WTC11 (cell line): Measurements from ENCODE around the gene TMEM120A.

Experiments used
- ELF4 ChIP-seq: sonication (generic); formaldehyde crosslinking; IDR thresholded peaks from 2 replicates; pipeline ENCODE4 v1.8.1; 2022; ENCODE audit warnings: low read depth, mild to moderate bottlenecking, moderate library complexity, missing genetic modification reagents
- FOXJ3 ChIP-seq: sonication (generic); formaldehyde crosslinking; IDR thresholded peaks from 2 replicates; pipeline ENCODE4 v1.9.0; 2021; ENCODE audit warnings: missing genetic modification reagents, mild to moderate bottlenecking, borderline replicate concordance
- JUN ChIP-seq: sonication (generic); formaldehyde crosslinking; IDR thresholded peaks from 2 replicates; pipeline ENCODE4 v1.8.0; 2023; ENCODE audit warnings: mild to moderate bottlenecking, missing genetic modification reagents
- MYBL2 ChIP-seq: sonication (generic); formaldehyde crosslinking; IDR thresholded peaks from 2 replicates; pipeline ENCODE4 v1.8.1; 2023; ENCODE audit warnings: mild to moderate bottlenecking, moderate library complexity, missing genetic modification reagents
- NR2C2 ChIP-seq: sonication (generic); formaldehyde crosslinking; IDR thresholded peaks from 2 replicates; pipeline ENCODE4 v1.8.0; 2022; ENCODE audit warnings: mild to moderate bottlenecking, missing genetic modification reagents
- ZNF232 ChIP-seq: sonication (generic); formaldehyde crosslinking; IDR thresholded peaks from 2 replicates; pipeline ENCODE4 v1.8.0; 2022; ENCODE audit warnings: mild to moderate bottlenecking, missing genetic modification reagents
- TF ChIP-seq, protein P1 (sequence below): sonication (generic); formaldehyde crosslinking; IDR thresholded peaks from 2 replicates; pipeline ENCODE4 v1.8.0; 2023; ENCODE audit warnings: missing genetic modification reagents, mild to moderate bottlenecking, borderline replicate concordance
- TF ChIP-seq, protein P2 (sequence below): fragments of 200-600 bp; IDR thresholded peaks from 2 replicates; pipeline ENCODE4 v1.8.0; 2022; ENCODE audit warnings: antibody characterized with exemption
- TF ChIP-seq, protein P3 (sequence below): sonication (generic); formaldehyde crosslinking; IDR thresholded peaks from 2 replicates; pipeline ENCODE4 v1.8.1; 2023; ENCODE audit warnings: mild to moderate bottlenecking, missing genetic modification reagents, moderate library complexity
- TF ChIP-seq, protein P4 (sequence below): sonication (generic); formaldehyde crosslinking; IDR thresholded peaks from 2 replicates; pipeline ENCODE4 v1.8.0; 2022; ENCODE audit warnings: missing genetic modification reagents
- TF ChIP-seq, protein P5 (sequence below): fragments of 250-450 bp; sonication (Bioruptor Pico); IDR thresholded peaks from 2 replicates; pipeline ENCODE4 v1.9.0; 2021; ENCODE audit warnings: moderate library complexity, mild to moderate bottlenecking, inconsistent platforms, borderline replicate concordance
- TF ChIP-seq, protein P6 (sequence below): sonication (generic); formaldehyde crosslinking; IDR thresholded peaks from 2 replicates; pipeline ENCODE4 v1.8.0; 2022; ENCODE audit warnings: mild to moderate bottlenecking, missing genetic modification reagents
- TF ChIP-seq, protein P7 (sequence below): sonication (generic); formaldehyde crosslinking; conservative IDR thresholded peaks from 2 replicates; pipeline ENCODE4 v1.8.1; 2022; ENCODE audit warnings: mild to moderate bottlenecking, missing genetic modification reagents
- TF ChIP-seq, protein P8 (sequence below): sonication (generic); formaldehyde crosslinking; IDR thresholded peaks from 2 replicates; pipeline ENCODE4 v1.8.1; 2023; ENCODE audit warnings: mild to moderate bottlenecking, missing genetic modification reagents

DNA sequence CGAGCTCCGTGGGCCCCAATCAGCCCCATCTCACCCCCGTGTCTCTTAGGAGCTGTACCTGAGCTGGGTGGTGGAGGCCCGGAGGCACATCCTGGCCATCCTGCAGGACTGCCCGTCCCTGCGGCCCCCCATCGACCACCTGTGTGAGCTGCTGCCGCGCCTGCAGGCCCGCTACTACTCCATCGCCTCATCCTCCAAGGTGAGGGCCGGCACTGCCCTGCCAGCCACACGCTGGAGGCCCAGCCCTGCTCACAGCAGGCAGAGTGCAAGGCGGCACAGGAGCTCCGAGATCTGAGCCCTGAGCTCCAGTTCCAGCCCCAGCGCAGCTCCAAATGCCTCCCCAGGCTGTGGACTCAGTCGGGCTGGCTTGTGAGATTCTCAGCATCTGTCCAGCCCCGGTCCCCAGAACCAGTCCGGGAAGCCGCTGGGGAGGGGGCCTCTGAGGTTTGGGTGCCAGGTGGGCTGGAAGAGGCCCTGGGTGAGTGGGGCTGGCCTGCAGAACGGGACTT lies 9.3 kb downstream of the TMEM120A start:
- TF ChIP-seq, protein P1, sequence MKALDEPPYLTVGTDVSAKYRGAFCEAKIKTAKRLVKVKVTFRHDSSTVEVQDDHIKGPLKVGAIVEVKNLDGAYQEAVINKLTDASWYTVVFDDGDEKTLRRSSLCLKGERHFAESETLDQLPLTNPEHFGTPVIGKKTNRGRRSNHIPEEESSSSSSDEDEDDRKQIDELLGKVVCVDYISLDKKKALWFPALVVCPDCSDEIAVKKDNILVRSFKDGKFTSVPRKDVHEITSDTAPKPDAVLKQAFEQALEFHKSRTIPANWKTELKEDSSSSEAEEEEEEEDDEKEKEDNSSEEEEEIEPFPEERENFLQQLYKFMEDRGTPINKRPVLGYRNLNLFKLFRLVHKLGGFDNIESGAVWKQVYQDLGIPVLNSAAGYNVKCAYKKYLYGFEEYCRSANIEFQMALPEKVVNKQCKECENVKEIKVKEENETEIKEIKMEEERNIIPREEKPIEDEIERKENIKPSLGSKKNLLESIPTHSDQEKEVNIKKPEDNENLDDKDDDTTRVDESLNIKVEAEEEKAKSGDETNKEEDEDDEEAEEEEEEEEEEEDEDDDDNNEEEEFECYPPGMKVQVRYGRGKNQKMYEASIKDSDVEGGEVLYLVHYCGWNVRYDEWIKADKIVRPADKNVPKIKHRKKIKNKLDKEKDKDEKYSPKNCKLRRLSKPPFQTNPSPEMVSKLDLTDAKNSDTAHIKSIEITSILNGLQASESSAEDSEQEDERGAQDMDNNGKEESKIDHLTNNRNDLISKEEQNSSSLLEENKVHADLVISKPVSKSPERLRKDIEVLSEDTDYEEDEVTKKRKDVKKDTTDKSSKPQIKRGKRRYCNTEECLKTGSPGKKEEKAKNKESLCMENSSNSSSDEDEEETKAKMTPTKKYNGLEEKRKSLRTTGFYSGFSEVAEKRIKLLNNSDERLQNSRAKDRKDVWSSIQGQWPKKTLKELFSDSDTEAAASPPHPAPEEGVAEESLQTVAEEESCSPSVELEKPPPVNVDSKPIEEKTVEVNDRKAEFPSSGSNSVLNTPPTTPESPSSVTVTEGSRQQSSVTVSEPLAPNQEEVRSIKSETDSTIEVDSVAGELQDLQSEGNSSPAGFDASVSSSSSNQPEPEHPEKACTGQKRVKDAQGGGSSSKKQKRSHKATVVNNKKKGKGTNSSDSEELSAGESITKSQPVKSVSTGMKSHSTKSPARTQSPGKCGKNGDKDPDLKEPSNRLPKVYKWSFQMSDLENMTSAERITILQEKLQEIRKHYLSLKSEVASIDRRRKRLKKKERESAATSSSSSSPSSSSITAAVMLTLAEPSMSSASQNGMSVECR (CRISPR knock-in tag) = no peak
- TF ChIP-seq, protein P2, sequence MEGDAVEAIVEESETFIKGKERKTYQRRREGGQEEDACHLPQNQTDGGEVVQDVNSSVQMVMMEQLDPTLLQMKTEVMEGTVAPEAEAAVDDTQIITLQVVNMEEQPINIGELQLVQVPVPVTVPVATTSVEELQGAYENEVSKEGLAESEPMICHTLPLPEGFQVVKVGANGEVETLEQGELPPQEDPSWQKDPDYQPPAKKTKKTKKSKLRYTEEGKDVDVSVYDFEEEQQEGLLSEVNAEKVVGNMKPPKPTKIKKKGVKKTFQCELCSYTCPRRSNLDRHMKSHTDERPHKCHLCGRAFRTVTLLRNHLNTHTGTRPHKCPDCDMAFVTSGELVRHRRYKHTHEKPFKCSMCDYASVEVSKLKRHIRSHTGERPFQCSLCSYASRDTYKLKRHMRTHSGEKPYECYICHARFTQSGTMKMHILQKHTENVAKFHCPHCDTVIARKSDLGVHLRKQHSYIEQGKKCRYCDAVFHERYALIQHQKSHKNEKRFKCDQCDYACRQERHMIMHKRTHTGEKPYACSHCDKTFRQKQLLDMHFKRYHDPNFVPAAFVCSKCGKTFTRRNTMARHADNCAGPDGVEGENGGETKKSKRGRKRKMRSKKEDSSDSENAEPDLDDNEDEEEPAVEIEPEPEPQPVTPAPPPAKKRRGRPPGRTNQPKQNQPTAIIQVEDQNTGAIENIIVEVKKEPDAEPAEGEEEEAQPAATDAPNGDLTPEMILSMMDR = no peak
- TF ChIP-seq FOXJ3 (no peak), ZNF232 (CRISPR knock-in tag) (no peak), MYBL2 (CRISPR knock-in tag) (no peak), ELF4 (CRISPR knock-in tag) (no peak), JUN (CRISPR knock-in tag) (no peak), NR2C2 (CRISPR knock-in tag) (no peak)
- TF ChIP-seq, protein P3, sequence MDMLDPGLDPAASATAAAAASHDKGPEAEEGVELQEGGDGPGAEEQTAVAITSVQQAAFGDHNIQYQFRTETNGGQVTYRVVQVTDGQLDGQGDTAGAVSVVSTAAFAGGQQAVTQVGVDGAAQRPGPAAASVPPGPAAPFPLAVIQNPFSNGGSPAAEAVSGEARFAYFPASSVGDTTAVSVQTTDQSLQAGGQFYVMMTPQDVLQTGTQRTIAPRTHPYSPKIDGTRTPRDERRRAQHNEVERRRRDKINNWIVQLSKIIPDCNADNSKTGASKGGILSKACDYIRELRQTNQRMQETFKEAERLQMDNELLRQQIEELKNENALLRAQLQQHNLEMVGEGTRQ (CRISPR knock-in tag) = no peak
- TF ChIP-seq, protein P4, sequence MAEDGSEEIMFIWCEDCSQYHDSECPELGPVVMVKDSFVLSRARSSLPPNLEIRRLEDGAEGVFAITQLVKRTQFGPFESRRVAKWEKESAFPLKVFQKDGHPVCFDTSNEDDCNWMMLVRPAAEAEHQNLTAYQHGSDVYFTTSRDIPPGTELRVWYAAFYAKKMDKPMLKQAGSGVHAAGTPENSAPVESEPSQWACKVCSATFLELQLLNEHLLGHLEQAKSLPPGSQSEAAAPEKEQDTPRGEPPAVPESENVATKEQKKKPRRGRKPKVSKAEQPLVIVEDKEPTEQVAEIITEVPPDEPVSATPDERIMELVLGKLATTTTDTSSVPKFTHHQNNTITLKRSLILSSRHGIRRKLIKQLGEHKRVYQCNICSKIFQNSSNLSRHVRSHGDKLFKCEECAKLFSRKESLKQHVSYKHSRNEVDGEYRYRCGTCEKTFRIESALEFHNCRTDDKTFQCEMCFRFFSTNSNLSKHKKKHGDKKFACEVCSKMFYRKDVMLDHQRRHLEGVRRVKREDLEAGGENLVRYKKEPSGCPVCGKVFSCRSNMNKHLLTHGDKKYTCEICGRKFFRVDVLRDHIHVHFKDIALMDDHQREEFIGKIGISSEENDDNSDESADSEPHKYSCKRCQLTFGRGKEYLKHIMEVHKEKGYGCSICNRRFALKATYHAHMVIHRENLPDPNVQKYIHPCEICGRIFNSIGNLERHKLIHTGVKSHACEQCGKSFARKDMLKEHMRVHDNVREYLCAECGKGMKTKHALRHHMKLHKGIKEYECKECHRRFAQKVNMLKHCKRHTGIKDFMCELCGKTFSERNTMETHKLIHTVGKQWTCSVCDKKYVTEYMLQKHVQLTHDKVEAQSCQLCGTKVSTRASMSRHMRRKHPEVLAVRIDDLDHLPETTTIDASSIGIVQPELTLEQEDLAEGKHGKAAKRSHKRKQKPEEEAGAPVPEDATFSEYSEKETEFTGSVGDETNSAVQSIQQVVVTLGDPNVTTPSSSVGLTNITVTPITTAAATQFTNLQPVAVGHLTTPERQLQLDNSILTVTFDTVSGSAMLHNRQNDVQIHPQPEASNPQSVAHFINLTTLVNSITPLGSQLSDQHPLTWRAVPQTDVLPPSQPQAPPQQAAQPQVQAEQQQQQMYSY (CRISPR knock-in tag) = no peak
- TF ChIP-seq, protein P5, sequence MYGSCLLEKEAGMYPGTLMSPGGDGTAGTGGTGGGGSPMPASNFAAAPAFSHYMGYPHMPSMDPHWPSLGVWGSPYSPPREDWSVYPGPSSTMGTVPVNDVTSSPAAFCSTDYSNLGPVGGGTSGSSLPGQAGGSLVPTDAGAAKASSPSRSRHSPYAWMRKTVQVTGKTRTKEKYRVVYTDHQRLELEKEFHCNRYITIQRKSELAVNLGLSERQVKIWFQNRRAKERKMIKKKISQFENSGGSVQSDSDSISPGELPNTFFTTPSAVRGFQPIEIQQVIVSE = no peak
- TF ChIP-seq, protein P6, sequence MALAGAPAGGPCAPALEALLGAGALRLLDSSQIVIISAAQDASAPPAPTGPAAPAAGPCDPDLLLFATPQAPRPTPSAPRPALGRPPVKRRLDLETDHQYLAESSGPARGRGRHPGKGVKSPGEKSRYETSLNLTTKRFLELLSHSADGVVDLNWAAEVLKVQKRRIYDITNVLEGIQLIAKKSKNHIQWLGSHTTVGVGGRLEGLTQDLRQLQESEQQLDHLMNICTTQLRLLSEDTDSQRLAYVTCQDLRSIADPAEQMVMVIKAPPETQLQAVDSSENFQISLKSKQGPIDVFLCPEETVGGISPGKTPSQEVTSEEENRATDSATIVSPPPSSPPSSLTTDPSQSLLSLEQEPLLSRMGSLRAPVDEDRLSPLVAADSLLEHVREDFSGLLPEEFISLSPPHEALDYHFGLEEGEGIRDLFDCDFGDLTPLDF (CRISPR knock-in tag) = no peak
- TF ChIP-seq, protein P7, sequence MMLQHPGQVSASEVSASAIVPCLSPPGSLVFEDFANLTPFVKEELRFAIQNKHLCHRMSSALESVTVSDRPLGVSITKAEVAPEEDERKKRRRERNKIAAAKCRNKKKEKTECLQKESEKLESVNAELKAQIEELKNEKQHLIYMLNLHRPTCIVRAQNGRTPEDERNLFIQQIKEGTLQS (CRISPR knock-in tag) = no peak
- TF ChIP-seq, protein P8, sequence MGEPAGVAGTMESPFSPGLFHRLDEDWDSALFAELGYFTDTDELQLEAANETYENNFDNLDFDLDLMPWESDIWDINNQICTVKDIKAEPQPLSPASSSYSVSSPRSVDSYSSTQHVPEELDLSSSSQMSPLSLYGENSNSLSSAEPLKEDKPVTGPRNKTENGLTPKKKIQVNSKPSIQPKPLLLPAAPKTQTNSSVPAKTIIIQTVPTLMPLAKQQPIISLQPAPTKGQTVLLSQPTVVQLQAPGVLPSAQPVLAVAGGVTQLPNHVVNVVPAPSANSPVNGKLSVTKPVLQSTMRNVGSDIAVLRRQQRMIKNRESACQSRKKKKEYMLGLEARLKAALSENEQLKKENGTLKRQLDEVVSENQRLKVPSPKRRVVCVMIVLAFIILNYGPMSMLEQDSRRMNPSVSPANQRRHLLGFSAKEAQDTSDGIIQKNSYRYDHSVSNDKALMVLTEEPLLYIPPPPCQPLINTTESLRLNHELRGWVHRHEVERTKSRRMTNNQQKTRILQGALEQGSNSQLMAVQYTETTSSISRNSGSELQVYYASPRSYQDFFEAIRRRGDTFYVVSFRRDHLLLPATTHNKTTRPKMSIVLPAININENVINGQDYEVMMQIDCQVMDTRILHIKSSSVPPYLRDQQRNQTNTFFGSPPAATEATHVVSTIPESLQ (CRISPR knock-in tag) = no peak
